Measurements from ENCODE around the gene IQCM. TPM values are rescaled to one million over a fixed set of nuclear protein-coding genes. Genes with fewer than 3 reads are reported as not detected.

Gene IQCM
- total RNA-seq, 1 experiment from 2014 or later: 0.11 TPM

- no peak for TF ChIP-seq MXD4 (CRISPR knock-in tag; IDR thresholded peaks at IDR 0.05; ENCODE audit: borderline replicate concordance)
Observed at GRCh38 chr4:149719357-149719756, 96.3 kb downstream of the IQCM start (continued).

- no peak overlapping the region for H3K4me3 Mint-ChIP-seq
- TF ChIP-seq ATF1 (CRISPR knock-in tag; IDR thresholded peaks at IDR 0.05): no peak
- no peak for TF ChIP-seq ARID4B (CRISPR knock-in tag; IDR thresholded peaks at IDR 0.05; ENCODE audit: borderline replicate concordance)
- no peak for TF ChIP-seq STAT6 (CRISPR knock-in tag; conservative IDR thresholded peaks at IDR 0.05; ENCODE audit: low read depth)
- no peak for TF ChIP-seq CTCF (IDR thresholded peaks at IDR 0.05)
- no peak for TF ChIP-seq TEAD4 (CRISPR knock-in tag; IDR thresholded peaks at IDR 0.05)
- TF ChIP-seq MXD4 (CRISPR knock-in tag; IDR thresholded peaks at IDR 0.05; ENCODE audit: borderline replicate concordance): no peak
- TF ChIP-seq FOXJ3 (CRISPR knock-in tag; IDR thresholded peaks at IDR 0.05; ENCODE audit: borderline replicate concordance): no peak
- TF ChIP-seq GABPB1 (CRISPR knock-in tag; IDR thresholded peaks at IDR 0.05): no peak
- TF ChIP-seq ZNF263 (CRISPR knock-in tag; IDR thresholded peaks at IDR 0.05; ENCODE audit: low read depth): no peak
- TF ChIP-seq JAZF1 (CRISPR knock-in tag; IDR thresholded peaks at IDR 0.05): no peak
- no peak for TF ChIP-seq E2F5 (CRISPR knock-in tag; IDR thresholded peaks at IDR 0.05)
- no peak for TF ChIP-seq AFF4 (CRISPR knock-in tag; IDR thresholded peaks at IDR 0.05; ENCODE audit: borderline replicate concordance)
- ATAC-seq (no peak), DNase-seq (ENCODE audit: low spot score) (no peak)
- H3K9me3 Mint-ChIP-seq: peaks cover 8% of the 10 kb centered on the region
- H3K36me3 Mint-ChIP-seq: peaks cover 3% of the 10 kb centered on the region; the same call in 1 of the 2 replicates
- ChIA-PET POLR2A (no interaction called here), CTCF (no interaction called here)
- H3K27me3 Mint-ChIP-seq (ENCODE audit: low read depth): no peaks in the 10 kb centered on the region
- H3K4me1 Mint-ChIP-seq: peaks cover under 1% of the 10 kb centered on the region; the same call in 1 of the 2 replicates
- no peak overlapping the region for H3K27ac Mint-ChIP-seq
Observed at GRCh38 chr4:149718500-149718899, 97.1 kb downstream of the IQCM start.
